NB4 (cell line): ENCODE measurements around the gene SH3RF2.

ENCODE experiments used
- CTCF ChIP-seq: IDR thresholded peaks from one replicate; pipeline ENCODE4 v1.5.1; 2012; ENCODE audit warnings: low read depth, low read length
- POLR2A ChIP-seq: IDR thresholded peaks from 2 replicates; pipeline ENCODE4 v1.6.1; 2011; ENCODE audit warnings: mild to moderate bottlenecking; ENCODE audit not compliant: insufficient read length; ENCODE audit errors: extremely low read depth
- TF ChIP-seq, protein P1 (sequence below): IDR thresholded peaks from 2 replicates; pipeline ENCODE4 v1.6.1; 2011; ENCODE audit warnings: low read depth, low read length

DNA sequence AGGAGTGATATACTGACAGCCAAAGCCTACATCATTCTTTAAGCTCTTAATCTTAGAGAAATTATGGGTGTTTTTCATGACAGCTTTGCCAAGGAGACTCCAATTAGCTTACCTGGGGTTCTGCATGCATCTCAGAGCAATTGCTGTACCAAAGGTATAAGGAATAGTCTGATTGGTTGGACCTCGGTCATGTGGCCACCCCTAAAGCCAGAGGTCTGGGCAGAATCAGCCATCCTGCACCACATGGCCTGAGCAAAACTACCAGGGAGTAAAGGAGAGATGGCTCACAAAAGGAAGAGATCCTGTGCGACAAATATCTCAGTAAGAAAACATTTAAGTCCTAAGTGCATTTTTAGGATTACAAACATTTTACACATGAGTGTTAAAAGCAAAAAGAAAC is 25.6 kb downstream of the SH3RF2 start:
- TF ChIP-seq CTCF (no peak), POLR2A (no peak)
- TF ChIP-seq, protein P1, sequence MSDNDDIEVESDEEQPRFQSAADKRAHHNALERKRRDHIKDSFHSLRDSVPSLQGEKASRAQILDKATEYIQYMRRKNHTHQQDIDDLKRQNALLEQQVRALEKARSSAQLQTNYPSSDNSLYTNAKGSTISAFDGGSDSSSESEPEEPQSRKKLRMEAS, result no peak
